Activated T-helper 9 cell treated with anti-CD3 and anti-CD28 coated beads, Interleukin-2, amount 50 U/mL, for 16 hours (primary cell): ENCODE results near the gene VAT1.
"Not testable (repeated sequence)": the region's sequence is repeated elsewhere in the genome, so short reads cannot be mapped to it uniquely, and the experiment has no call there.

Experiments used
- DNase-seq: peaks from one replicate; pipeline ENCODE4 v3.0.0-alpha.2; 2020; ENCODE audit warnings: low read depth

The VAT1 gene

GRCh38 chr17:43006639-43007551, 15.3 kb downstream of the VAT1 start, which contains the start of gene IFI35:
IFI35 (plus strand) TSS chr17:43006784; CDS start chr17:43006948, 164 bp downstream.
- peak; percentile 76 for DNase-seq

- DNase-seq = no peak
Measured at GRCh38 chr17:43003542-43004172, 18.5 kb downstream of the VAT1 start.

- not testable (repeated sequence) for DNase-seq
Measured at GRCh38 chr17:43000894-43001293, 21.3 kb downstream of the VAT1 start.

GRCh38 chr17:42999003-42999525, 23.1 kb downstream of the VAT1 start:
- DNase-seq = no peak

GRCh38 chr17:42997984-42998938, 23.9 kb downstream of the VAT1 start, which contains the start of gene RPL27:
RPL27 (plus strand) TSS chr17:42998419; CDS start chr17:42998751, 332 bp downstream.
- DNase-seq = peak; percentile 95

GRCh38 chr17:42997390-42997983, 24.7 kb downstream of the VAT1 start:
- DNase-seq = no peak

GRCh38 chr17:42993913-42994312, 28.3 kb downstream of the VAT1 start:
- not testable (repeated sequence) for DNase-seq

GRCh38 chr17:42992872-42993271, 29.3 kb downstream of the VAT1 start:
- DNase-seq = no peak

GRCh38 chr17:42991471-42991870, 30.7 kb downstream of the VAT1 start:
- DNase-seq = no peak

- DNase-seq = no peak
Measured at GRCh38 chr17:42989726-42990652, 32.2 kb downstream of the VAT1 start.

GRCh38 chr17:42989141-42989540, 33.0 kb downstream of the VAT1 start:
- DNase-seq = no peak

- DNase-seq = no peak
Measured at GRCh38 chr17:42985225-42985624, 37.0 kb downstream of the VAT1 start.

- no peak for DNase-seq
Measured at GRCh38 chr17:42982266-42982665, 39.9 kb downstream of the VAT1 start.

- DNase-seq = peak; percentile 35
Measured at GRCh38 chr17:42980766-42981397, 41.3 kb downstream of the VAT1 start.

- DNase-seq = peak; percentile 88
Measured at GRCh38 chr17:42980274-42980765, 41.9 kb downstream of the VAT1 start, which contains the start of gene RUNDC1. RUNDC1 (plus strand) TSS chr17:42980565; CDS start chr17:42980577, 12 bp downstream.

GRCh38 chr17:42979511-42980273, 42.5 kb downstream of the VAT1 start, which contains the start of gene PTGES3L:
PTGES3L (minus strand) TSS chr17:42980080; CDS start chr17:42980053, 27 bp downstream.
- DNase-seq = no peak

GRCh38 chr17:42975701-42976100, 46.5 kb downstream of the VAT1 start:
- not testable (repeated sequence) for DNase-seq

- no peak for DNase-seq
Measured at GRCh38 chr17:42975265-42975664, 46.9 kb downstream of the VAT1 start.
